HG02981 (cell line): Measurements from ENCODE around the gene BHLHA15.
"Not testable (repeated sequence)": the region's sequence is repeated elsewhere in the genome, so short reads cannot be mapped to it uniquely, and the experiment has no call there.

Experiments
- ATAC-seq: cut with Tn5 transposase; IDR thresholded peaks from one replicate; pipeline ENCODE4 v1.9.1; 2021; ENCODE audit warnings: mild to moderate bottlenecking, moderate library complexity; ENCODE audit not compliant: unreplicated experiment

Gene BHLHA15

DNA sequence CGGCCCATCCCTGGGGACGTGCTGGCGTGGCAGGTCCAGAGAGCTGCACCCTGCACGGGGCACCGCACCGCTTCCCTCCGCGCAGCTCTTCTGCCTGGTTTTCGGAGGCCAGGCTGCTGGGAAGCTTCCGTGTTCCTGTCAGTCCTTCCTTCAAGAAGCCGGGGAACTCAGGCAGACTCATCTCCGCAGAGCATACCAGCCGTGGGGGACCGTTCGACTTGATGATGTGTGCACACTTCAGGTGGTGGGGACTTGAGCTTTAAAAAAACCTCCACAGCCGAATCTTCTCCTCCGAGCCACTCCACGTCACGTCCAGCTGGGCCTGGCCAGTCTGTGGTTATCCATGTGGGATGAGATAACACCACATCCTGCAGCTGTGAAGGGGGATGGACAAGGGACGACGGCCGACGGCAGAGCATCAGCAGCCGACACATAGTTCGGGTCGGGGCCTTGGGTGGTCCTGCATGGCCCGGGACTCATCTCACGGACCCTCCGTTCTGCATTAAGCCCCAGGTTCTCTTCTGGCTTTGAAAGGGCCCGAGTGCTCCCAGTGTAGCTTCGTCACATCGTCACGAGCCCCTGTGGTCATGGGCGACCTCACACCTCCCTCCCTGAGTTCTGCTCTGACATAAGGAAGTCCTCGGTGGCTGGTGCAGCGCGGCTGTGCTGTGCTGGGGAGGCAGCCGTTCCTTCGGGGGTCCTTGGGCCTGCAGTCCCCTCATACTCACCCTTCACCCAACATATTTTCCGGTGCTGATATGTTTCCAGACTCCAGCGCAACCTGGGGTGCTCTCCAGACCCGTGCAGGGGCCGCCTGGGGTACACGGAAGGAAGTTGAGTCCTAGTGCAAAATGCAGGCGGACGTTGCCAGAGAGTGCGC is 4.5 kb upstream of the BHLHA15 start:
- no peak for ATAC-seq

GRCh38 chr7:98209166-98209920 is 1.9 kb upstream of the BHLHA15 start:
- no peak for ATAC-seq

DNA sequence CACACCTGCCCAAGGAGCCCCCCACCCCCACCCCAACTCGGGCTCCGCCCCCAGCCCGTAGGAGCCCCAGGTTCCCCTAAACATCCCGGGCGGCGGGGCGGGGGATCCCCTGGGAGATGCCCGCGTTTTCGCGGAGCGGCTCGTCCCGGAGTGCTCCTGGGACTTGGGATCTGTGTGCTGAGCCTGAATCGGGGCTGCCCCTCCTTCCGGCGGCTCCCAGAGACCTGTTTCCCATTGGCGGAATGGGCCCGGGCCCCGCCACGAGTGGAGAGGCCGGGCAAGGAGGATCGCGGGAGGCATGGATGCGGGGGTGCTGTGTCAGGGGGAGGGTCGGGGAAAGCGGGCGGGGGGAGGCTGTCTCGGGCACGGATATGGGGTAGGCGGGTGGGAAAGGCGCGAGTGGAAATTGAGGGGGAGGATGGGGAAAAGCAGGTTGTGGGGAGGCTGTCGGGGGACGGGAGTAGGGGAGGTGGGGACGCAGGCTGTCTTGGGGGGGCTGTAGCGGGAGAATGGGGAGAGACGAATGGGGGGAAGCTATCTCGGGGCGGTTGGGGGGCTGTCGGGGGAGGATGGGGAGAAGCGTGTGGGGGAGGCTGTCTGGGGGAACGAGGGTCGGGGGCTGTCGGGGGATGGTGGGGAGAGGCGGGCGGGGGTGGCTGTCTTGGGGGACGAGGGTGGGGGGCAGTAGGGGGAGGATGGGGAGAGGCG is 572 bp upstream of the BHLHA15 start:
- ATAC-seq, result no peak

DNA sequence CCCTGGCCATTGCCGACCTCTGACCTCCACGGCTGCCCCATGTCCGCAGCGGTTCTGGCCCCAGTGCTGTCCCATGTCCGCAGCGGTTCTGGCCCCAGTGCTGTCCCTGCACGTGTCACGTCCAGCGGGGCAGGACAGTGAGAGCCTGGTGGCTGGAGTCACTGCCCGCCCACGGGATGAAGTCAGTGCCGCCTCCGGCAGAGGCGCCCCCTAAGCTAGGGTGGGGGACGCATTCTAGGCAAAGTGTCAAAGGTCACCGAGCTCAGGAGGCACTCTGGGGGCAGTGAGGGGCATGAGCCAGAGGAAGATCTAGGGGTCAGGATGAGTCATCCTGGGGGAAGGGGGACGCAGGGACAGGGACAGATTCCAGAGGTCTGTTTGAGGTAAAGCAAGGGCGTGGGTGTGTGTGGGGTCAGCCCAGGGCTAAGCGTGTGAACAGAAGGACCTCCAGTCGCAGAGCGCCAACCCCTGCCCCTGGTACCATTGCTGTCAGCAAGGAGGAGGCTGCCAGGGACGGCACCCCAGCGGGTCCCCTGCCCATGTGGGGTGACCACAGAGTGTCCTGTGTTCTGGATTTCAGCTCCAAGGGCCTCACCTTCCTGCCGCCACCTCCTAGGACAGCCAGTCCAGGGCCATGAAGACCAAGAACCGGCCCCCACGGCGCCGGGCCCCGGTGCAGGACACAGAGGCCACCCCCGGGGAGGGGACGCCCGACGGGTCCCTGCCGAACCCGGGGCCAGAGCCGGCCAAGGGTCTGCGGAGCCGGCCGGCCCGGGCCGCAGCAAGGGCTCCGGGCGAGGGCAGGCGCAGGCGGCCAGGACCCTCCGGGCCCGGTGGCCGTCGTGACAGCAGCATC is 665 bp downstream of the BHLHA15 start:
- ATAC-seq, result no peak

DNA sequence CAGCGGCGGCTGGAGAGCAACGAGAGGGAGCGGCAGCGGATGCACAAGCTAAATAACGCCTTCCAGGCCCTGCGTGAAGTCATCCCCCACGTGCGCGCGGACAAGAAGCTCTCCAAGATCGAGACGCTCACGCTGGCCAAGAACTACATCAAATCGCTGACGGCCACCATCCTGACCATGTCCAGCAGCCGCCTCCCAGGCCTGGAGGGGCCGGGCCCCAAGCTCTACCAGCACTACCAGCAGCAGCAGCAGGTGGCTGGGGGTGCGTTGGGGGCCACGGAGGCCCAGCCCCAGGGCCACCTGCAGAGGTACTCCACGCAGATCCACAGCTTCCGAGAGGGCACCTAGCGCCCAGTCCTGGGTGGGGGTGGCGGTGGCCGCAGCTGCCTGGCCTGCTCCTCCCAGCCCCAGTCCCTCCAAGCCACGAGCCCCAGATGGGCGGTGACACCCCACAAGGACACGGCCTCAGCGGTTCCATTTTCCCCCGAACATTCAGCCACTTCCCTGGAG is 1.3 kb downstream of the BHLHA15 start:
- no peak for ATAC-seq

- ATAC-seq, result no peak
Measured at GRCh38 chr7:98213296-98213887, 2.2 kb downstream of the BHLHA15 start.

- ATAC-seq, result no peak
Measured at GRCh38 chr7:98213888-98214810, 2.9 kb downstream of the BHLHA15 start.

GRCh38 chr7:98214811-98215321 is 3.6 kb downstream of the BHLHA15 start:
- ATAC-seq, result no peak

- ATAC-seq, result no peak
Measured at GRCh38 chr7:98215561-98216495, 4.6 kb downstream of the BHLHA15 start.

DNA sequence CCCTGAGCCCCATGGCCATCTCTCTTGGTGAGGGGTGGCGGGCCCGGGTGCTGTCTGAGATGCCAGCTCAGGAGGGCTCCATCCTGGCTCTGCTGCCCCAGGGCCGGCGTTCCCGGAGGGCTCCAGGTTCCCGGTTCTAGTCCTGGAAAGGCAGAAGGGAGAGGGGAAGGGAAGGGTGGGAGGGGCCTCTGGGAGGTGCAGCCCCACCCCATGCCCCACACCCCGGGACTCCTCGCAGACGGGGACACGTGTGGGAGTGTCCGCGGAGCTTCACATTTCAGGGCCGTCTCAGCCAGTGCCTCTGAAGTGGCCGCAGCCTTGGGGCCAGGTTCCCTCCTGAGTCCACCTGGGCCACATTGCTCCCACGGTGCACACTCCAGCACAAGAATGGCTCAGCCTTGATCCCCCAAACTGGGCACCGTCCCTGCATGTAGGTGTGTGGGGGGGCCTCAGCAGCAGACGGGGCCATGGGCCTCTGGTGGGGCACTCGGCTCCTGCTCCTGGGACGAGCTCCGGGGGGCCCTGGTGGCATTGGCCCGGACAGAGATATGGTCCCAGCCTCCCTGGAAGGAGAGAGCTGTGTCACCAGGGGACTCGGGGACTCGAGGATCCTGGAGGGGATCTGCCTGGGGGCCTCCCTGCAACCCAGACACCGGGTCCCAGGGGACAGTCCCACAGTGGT is 5.8 kb downstream of the BHLHA15 start:
- no peak for ATAC-seq

DNA sequence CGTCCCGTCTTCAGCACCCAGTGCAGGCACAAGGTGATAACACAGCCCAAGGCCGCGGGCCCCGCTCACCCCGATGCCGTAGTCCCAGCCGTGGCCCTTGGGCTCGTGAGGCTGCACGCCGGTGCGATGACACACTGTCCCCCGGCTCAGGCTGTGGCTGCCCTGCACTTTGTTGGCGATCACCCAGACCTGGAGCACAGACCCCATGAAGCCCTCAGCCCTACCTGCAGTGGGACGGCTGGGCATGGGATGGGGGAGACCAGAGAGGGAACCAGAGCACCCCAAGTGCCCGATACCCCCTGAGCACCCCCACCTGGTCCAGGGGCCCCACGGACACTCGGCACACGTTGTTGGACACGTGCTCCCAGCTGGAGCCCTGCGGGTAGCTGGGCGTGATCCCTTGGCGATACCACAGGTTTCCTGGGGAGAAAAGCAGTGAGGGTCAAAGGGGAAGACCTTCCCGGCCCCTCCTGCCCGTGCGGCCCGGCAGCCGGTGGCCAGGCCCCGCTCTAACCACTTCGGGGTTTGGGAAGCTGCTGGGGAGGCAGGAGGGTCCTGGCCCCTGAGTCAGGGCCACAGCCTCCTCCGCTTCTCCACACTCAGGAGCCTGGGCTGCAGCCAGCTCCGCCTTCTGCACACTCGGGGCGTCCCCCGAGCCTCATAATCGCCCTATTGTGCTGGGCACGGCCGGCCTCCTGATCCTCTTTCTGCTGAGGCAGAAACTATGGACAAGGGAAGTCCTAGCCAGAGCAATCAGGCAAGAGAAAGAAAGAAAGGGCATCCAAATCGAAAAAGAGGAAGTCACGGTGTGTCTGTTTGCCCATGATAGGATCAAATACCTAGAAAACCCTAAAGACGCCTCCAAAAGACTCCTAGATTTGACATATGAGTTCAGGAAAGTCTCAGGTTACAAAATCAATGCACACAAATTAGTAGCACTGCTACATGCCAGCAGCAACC is 6.7 kb downstream of the BHLHA15 start:
- no peak for ATAC-seq

DNA sequence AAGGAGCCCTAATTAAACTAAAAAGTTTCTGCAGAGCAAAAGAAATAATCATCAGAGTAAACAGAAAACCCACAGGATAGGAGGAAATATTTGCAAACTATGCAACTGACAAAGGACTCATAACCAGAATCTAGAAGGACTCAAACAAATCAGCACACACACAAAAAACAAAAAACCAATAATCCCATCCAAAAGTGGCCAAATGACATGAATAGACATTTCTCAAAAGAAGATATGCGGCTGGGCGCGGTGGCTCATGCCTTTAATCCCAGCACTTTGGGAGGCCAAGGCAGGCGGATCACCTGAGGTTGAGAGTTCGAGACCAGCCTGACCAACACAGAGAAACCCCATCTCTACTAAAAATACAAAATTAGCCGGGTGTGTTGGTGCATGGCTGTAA is 8.1 kb downstream of the BHLHA15 start:
- not testable (repeated sequence) for ATAC-seq

DNA sequence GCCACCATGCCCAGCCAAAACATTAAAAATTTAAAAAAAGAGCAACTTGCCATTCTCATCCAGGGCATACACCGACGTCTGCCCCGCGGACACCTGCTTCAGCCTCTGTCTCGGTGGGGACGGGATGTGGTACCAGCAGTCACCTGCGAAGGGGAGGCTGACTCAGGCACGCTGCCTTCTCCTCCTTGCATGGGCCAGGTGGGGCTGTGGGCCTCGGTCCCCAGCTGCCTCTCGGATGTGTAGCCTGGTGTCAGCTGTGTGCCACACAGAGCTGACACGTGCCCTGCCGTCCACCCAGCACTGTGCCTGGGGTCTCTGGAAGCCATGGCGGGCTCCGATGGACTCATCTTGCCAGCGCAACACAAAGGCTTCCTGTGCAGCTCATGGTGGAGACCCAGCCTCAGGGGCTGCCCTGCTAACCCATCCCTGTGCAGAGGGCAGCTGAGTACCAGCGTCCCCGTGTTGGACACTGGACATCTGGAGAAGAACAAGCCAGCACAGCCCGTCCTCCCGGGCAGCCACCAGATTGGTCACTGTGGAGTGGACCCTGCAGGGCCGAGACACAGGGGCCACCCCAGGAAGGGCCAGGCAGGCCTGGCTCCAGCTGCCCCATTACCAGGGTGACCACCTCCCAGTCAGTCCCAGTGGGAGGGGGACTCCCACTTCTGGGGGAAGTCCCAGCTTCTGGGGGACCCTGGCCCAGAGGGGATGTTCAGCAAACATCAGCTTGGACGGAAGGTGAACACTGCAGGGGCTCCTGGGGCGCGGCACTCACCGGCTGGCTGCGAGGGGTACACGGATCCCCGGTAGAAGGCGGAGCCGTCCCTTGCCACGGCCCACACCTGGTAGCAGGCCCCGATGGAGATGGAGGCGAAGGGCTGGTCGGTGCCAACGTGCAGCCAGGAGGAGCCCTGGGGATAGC is 10.6 kb downstream of the BHLHA15 start:
- no peak for ATAC-seq

DNA sequence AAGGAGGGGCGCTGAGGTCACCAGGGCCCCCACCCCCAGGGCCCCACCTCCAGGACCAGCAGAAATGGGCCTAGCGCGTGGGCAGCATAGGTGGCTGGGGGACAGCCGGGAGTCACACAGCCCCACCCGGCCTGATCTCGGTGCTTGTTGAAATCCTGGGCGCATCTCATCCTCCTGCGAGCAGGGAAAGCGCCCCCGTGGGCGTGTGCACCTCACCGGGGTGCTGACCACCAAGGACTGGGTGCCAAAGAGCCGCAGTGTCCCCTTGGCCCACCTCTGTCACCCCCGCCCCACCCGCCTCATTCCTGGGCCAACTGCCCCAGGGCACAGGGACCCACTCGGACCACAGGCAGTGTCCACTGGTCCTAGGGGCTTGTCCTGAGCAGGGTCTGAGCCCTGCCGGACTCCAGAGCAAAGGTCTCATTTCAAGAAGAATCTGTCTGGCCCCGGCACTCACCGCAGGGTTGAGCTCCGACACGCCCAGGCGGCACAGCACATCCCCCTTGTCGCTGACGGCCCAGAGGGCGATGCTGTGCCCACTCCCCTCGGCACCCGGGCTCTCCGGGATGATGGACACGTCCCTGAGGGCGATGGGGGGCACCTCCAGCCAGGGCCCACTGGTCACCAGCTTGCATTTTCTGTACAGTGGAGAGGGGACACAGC is 11.4 kb downstream of the BHLHA15 start:
- no peak for ATAC-seq
